ENCODE results near the gene SND1. TPM values are rescaled to one million over a fixed set of nuclear protein-coding genes. Genes with fewer than 3 reads are reported as not detected.

SND1 gene
- total RNA-seq, 2 donors from 2014 or later = 146 to 155 TPM

DNA sequence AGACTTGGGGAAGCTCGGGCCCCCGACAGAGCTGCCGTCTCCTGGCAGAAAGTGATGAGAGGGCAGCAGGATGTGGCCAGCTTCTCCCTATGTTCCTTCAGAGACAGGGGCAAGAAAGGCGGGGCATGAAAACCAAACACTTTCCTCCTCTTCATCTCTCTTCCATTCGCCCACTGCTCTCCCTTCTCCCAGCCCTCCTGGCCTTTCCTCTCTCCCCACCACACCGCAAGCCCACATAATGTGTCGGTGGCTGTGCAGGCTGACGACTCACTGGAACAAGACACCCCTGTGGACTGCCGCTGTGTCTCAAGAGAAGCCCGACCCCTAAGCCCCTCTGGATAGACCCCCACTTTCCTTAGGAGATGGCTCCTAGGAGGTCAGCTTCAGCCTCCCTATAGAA is 438.5 kb downstream of the SND1 start:
- 81 to 96% methylated on average over 10 of the region's 10 CpGs for WGBS, 2 donors
- no peaks in the 10 kb centered on the region for H3K9me3 ChIP-seq
- no peak overlapping the region for H3K4me3 ChIP-seq
- no peak for ATAC-seq
- H3K27ac ChIP-seq = no peak overlapping the region
- intact Hi-C loops (cut with DNase I) = no loop called here
- TF ChIP-seq, protein P1, sequence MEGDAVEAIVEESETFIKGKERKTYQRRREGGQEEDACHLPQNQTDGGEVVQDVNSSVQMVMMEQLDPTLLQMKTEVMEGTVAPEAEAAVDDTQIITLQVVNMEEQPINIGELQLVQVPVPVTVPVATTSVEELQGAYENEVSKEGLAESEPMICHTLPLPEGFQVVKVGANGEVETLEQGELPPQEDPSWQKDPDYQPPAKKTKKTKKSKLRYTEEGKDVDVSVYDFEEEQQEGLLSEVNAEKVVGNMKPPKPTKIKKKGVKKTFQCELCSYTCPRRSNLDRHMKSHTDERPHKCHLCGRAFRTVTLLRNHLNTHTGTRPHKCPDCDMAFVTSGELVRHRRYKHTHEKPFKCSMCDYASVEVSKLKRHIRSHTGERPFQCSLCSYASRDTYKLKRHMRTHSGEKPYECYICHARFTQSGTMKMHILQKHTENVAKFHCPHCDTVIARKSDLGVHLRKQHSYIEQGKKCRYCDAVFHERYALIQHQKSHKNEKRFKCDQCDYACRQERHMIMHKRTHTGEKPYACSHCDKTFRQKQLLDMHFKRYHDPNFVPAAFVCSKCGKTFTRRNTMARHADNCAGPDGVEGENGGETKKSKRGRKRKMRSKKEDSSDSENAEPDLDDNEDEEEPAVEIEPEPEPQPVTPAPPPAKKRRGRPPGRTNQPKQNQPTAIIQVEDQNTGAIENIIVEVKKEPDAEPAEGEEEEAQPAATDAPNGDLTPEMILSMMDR (IDR thresholded peaks at IDR 0.05) = no peak
- TF ChIP-seq POLR2A (IDR thresholded peaks at IDR 0.05) = no peak
- DNase-seq = no peak
- peaks cover 5% of the 10 kb centered on the region for H3K4me1 ChIP-seq
- H3K36me3 ChIP-seq (replicated peaks in 1 of 2; ENCODE audit: insufficient read depth in 1 of 2, low read depth in 2 of 2) = peaks cover 4 to 47% of the 10 kb centered on the region in 2 donors
- no peaks in the 10 kb centered on the region for H3K27me3 ChIP-seq

DNA sequence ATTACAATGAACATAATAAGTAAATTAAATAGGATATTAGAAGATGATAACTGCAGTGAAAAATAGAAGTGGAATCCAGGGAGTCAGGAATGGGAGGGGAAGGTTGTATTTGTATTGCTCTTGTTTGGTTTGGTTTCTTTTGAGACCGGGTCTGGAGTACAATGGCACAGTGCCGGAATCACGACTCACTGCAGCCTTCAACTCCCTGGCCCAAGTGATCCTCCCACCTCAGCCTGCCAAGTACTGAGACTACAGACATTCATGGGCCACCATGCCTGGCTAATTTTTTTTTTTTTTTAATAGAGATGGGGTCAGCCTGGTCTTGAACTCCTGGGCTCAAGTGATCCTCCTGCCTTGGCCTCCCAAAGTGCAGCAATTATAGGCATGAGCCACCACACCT is 439.1 kb downstream of the SND1 start:
- H3K36me3 ChIP-seq (replicated peaks in 1 of 2; ENCODE audit: insufficient read depth in 1 of 2, low read depth in 2 of 2) = peaks cover 4 to 43% of the 10 kb centered on the region in 2 donors
- ATAC-seq (no peak), DNase-seq (no peak)
- no peaks in the 10 kb centered on the region for H3K4me1 ChIP-seq
- H3K4me3 ChIP-seq = no peak overlapping the region
- WGBS, 2 donors = 71 to 72% methylated on average over 3 of the region's 3 CpGs
- H3K27ac ChIP-seq = no peak overlapping the region
- no peaks in the 10 kb centered on the region for H3K9me3 ChIP-seq
- intact Hi-C loops (cut with DNase I) = no loop called here
- H3K27me3 ChIP-seq = no peaks in the 10 kb centered on the region
- no peak for TF ChIP-seq POLR2A (IDR thresholded peaks at IDR 0.05)
- TF ChIP-seq, protein P1 (IDR thresholded peaks at IDR 0.05) = no peak

DNA sequence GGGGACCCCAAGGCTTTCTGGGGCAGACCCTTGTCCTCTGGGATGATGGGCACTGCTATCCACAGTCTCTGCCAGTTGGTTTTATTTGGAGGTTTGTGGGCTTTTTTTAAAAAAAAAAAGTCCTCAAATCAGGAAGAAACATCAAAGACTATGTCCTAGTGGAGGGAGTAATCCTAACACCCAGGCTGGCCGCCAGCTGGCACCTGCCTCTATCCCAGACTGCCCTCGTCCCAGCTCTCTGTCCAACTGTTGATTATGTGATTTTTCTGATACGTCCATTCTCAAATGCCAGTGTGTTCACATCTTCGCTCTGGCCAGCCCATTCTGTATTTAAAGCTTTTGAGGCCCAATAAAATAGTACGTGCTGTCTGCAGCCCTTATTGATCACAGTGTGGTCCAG is 440.2 kb downstream of the SND1 start:
- intact Hi-C loops (cut with DNase I) = no loop called here
- Histone ChIP-seq H3K27me3 (no peaks in the 10 kb centered on the region), H3K36me3 (replicated peaks in 1 of 2; ENCODE audit: insufficient read depth in 1 of 2, low read depth in 2 of 2) (peaks cover 4 to 34% of the 10 kb centered on the region in 2 donors), H3K9me3 (no peaks in the 10 kb centered on the region), H3K27ac (no peak overlapping the region), H3K4me1 (no peaks in the 10 kb centered on the region), H3K4me3 (no peak overlapping the region)
- no peak for ATAC-seq
- TF ChIP-seq, protein P1 (IDR thresholded peaks at IDR 0.05) = no peak
- TF ChIP-seq POLR2A (IDR thresholded peaks at IDR 0.05) = no peak
- no peak for DNase-seq
- WGBS, 2 donors = 60 to 69% methylated on average over 5 of the region's 5 CpGs

DNA sequence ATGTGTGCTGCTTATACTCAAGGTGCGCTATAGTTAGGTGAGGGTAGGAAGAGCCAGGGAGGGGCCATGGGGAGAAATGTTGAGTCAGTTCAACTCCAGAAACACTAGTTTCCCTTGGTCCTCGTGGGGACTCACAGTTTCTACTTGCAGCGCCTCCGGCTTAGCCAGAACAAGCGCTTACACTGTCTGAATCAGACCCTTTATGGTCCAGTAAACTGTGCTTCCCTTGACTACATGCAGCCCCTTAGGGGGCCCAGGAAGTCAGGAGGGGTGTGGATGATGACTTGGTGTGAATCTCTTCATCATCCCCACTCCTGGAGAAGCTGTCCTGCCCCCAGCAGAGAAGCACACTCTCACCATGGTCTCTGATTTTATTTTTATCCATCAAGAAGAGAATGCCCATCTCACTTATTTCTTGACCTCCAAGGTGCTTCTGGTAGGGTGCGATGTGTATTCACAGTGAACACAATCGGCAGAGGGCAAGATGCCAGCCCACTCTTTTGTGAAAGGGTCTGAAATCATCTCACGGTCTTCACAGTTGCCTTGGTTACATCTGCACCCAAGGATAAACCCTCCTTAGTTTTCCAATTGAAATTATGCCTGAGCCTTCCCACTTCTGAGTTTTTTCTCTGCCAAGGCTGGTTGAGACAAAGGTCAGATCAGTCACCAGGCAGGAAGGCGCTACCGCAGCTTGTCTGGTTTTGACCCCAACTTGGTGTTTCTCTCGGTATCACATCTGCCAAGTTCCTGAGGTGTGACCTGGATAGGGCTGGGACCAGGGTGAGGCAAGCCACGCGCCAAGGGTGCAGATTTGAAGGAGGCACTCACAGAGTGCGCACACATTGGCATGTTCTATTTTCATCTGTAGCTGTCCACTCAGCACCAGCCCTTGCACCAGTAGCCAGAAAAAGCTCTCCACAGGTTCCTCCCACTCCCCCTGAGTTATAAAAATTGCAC is 441.9 kb downstream of the SND1 start:
- no peaks in the 10 kb centered on the region for H3K27me3 ChIP-seq
- peaks cover 4 to 26% of the 10 kb centered on the region in 2 donors for H3K36me3 ChIP-seq (replicated peaks in 1 of 2; ENCODE audit: insufficient read depth in 1 of 2, low read depth in 2 of 2)
- no peak for TF ChIP-seq POLR2A (IDR thresholded peaks at IDR 0.05)
- TF ChIP-seq, protein P1 (IDR thresholded peaks at IDR 0.05) = no peak
- no peaks in the 10 kb centered on the region for H3K9me3 ChIP-seq
- 82 to 89% methylated on average over 14 of the region's 14 CpGs for WGBS, 2 donors
- intact Hi-C loops (cut with DNase I) = no loop called here
- no peak for ATAC-seq
- no peak for DNase-seq
- no peak overlapping the region for H3K4me3 ChIP-seq
- H3K27ac ChIP-seq = no peak overlapping the region
- H3K4me1 ChIP-seq = no peaks in the 10 kb centered on the region

Data from body of pancreas (tissue), 4 donors.